ENCODE measurements around the gene ERH. TPM values are rescaled to one million over a fixed set of nuclear protein-coding genes. Genes with fewer than 3 reads are reported as not detected.

The ERH gene
- total and polyA plus RNA-seq, 10 of the 15 experiments (the other 5 are each of a cell fraction or from before 2014, with no cell fraction given): 255 to 852 (median 382) TPM

- TF ChIP-seq MYC (IDR thresholded peaks at IDR 0.05; ENCODE audit: insufficient read depth, insufficient read length, insufficient replicate concordance, low read length, severe bottlenecking): no peak
- no peak for TF ChIP-seq YY1 (IDR thresholded peaks at IDR 0.05; ENCODE audit: low read depth, low read length)
Measured at GRCh38 chr14:69363964-69364363, 34.1 kb downstream of the ERH start (continued).

- Histone ChIP-seq H3K27ac (ENCODE audit: control insufficient read depth, insufficient read depth) (no peak overlapping the region), H3K9ac (ENCODE audit: control insufficient read depth, insufficient read depth, low read length) (no peak overlapping the region), H3K4me1 (ENCODE audit: control insufficient read depth, insufficient read depth, low read length) (peaks cover 13% of the 10 kb centered on the region), H3K9me3 (replicated peaks; ENCODE audit: control insufficient read depth, insufficient read depth, low read length) (no peaks in the 10 kb centered on the region), H3K36me3 (ENCODE audit: control insufficient read depth in 2 of 2, insufficient read depth in 2 of 2, low read length in 1 of 2) (no peaks in the 10 kb centered on the region), H3K79me2 (ENCODE audit: control insufficient read depth, insufficient read depth, low read length) (no peaks in the 10 kb centered on the region), H3K27me3 (replicated peaks in 1 of 2; ENCODE audit: control insufficient read depth in 2 of 2, insufficient read depth in 2 of 2, low read length in 1 of 2) (no peaks in the 10 kb centered on the region), H3K4me3 (no peak overlapping the region), H3K4me2 (ENCODE audit: control insufficient read depth, insufficient read depth) (no peak overlapping the region), H2AFZ (ENCODE audit: control insufficient read depth, low read depth, low read length) (no peak overlapping the region), H4K20me1 (ENCODE audit: control insufficient read depth, insufficient read depth) (no peaks in the 10 kb centered on the region)
- POLR2A ChIA-PET: interaction anchor here (0.9 to 3.3 kb wide), 2 partner anchors 9 to 35 kb away, joined by 3 to 16 read pairs; partner anchors contain the start of genes ERH and SLC39A9
- in situ Hi-C loops (cut with MboI): no loop called here
- ATAC-seq (no peak), DNase-seq (ENCODE audit: low read depth, low spot score) (no peak), FAIRE-seq (no peak)
- intact Hi-C loops (cut with micrococcal nuclease; ENCODE audit: unreplicated experiment): loop anchor here (5.0 kb wide), 1 partner anchor 121 kb away; no protein-coding TSS in a partner anchor
- CTCF ChIA-PET: interaction anchor here (0.6 to 4.1 kb wide), 6 partner anchors 20 to 120 kb away, joined by 3 to 23 read pairs (median 4); no protein-coding TSS in a partner anchor
- no TSS peak for BruUV-seq (replicated peaks)
- RAD21 ChIA-PET (ENCODE audit: unreplicated experiment): interaction anchor here (1.1 to 11.5 kb wide), 5 partner anchors 15 to 121 kb away, joined by 3 to 143 read pairs (median 5); partner anchors contain the start of genes ERH and SLC39A9
- peak; percentile 10; the same call in 1 of the 2 replicates for TF ChIP-seq SMC3 (IDR thresholded peaks at IDR 0.05; ENCODE audit: borderline replicate concordance, low read length)
- TF ChIP-seq CTCF (IDR thresholded peaks at IDR 0.05 in 2 of 3, conservative IDR thresholded peaks at IDR 0.05 in 1 of 3; ENCODE audit: control insufficient read depth in 2 of 3, extremely low read depth in 1 of 3, insufficient read depth in 1 of 3, low read depth in 3 of 3, low read length in 3 of 3): peak in 2 of 3 experiments; percentile 18 to 19; a peak in 1 of 6 replicates
- no peak for TF ChIP-seq WRNIP1 (IDR thresholded peaks at IDR 0.05; ENCODE audit: borderline replicate concordance, low read depth, low read length)
- TF ChIP-seq RAD21 (IDR thresholded peaks at IDR 0.05; ENCODE audit: insufficient read depth, low read depth, low read length): peak; percentile 50
- SMC1A ChIA-PET (ENCODE audit: uncharacterized antibody, unreplicated experiment): interaction anchor here (0.6 to 2.9 kb wide), 12 partner anchors 8 to 121 kb away, joined by 3 to 12 read pairs (median 5); no protein-coding TSS in a partner anchor
- WGBS (ENCODE audit: insufficient coverage, insufficient replicate concordance, low lambda C conversion rate, missing lambda C conversion rate): 85% methylated on average over 9 of the region's 9 CpGs
Measured at GRCh38 chr14:69363055-69363454, 35.0 kb downstream of the ERH start.
